Measurements from ENCODE around the gene LRP1B.

The LRP1B gene

DNA sequence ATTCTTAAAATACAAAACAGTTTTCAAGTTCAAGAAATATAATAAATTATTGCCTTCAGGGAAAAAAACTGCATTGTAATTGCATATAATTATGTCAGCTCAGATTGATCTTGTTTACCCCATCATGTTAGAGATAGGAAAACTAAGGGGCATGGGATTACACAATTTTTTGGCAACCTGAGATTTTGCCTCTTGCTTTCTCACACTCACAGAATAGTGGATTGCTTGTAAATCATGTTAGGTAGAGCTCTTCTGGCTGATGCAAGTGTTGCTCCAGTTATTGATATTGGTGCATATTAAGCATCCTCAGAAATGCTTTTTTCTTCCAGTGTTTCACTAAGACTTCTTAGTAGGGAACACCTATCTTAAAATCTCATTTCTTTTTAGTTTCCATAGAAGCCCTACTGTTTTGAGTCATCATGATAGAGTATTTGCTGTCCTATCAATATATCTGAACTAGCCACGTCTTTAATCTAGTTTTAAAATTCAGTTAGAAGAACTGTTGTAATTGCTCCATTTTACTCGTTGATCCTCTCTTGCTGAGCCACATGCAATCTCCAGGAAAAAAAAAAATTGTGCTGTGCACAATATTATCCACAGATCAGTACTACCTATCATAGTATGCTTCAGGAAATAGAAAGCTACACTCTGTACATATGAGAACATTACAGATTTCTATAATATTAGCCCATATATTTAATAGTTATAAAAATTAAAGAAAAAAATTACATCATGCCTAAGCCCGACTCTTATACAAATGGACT is 393.1 kb downstream of the LRP1B start:
- no peaks in the 10 kb centered on the region for H3K9me2 ChIP-seq (replicated peaks; ENCODE audit: low read depth, low read length)
- TF ChIP-seq, protein P1, sequence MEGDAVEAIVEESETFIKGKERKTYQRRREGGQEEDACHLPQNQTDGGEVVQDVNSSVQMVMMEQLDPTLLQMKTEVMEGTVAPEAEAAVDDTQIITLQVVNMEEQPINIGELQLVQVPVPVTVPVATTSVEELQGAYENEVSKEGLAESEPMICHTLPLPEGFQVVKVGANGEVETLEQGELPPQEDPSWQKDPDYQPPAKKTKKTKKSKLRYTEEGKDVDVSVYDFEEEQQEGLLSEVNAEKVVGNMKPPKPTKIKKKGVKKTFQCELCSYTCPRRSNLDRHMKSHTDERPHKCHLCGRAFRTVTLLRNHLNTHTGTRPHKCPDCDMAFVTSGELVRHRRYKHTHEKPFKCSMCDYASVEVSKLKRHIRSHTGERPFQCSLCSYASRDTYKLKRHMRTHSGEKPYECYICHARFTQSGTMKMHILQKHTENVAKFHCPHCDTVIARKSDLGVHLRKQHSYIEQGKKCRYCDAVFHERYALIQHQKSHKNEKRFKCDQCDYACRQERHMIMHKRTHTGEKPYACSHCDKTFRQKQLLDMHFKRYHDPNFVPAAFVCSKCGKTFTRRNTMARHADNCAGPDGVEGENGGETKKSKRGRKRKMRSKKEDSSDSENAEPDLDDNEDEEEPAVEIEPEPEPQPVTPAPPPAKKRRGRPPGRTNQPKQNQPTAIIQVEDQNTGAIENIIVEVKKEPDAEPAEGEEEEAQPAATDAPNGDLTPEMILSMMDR (conservative IDR thresholded peaks at IDR 0.05; ENCODE audit: low read length): no peak
- no peak for TF ChIP-seq EZH2phosphoT487 (IDR thresholded peaks at IDR 0.05; ENCODE audit: borderline replicate concordance)

DNA sequence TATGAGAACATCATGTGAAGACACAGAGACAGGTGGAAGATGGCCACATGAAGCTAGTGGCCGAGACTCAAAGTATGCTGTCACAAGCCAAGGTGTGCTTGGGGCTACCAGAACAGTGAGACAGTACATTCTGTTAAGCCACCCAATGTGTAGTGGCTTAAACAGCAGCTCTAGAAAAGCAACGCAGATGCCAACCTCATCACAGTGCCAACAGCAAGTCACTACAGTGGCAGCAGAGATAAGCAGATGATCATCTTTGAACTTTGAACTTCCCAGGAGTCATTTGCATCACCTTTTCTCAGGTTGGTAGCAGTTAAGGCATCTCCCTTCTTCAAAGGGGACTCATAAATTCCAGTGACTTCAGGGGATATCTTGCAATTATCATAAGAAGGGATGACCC is 394.4 kb downstream of the LRP1B start:
- H2AFZ ChIP-seq (ENCODE audit: low read length): no peak overlapping the region
- H3F3A ChIP-seq (ENCODE audit: low read depth): no peaks in the 10 kb centered on the region
- H3K4me3 ChIP-seq (ENCODE audit: low read length, poor library complexity, severe bottlenecking): no peak overlapping the region
- no peaks in the 10 kb centered on the region for H3K9me3 ChIP-seq (ENCODE audit: insufficient read depth, low read depth, low read length)
- no peaks in the 10 kb centered on the region for H3K79me2 ChIP-seq (ENCODE audit: insufficient read depth, low read length)
- no peaks in the 10 kb centered on the region for H3K9me2 ChIP-seq (replicated peaks; ENCODE audit: low read depth, low read length)
- no peak overlapping the region for H3K9ac ChIP-seq (ENCODE audit: low read depth, low read length, poor library complexity, severe bottlenecking)
- H3K27me3 ChIP-seq (ENCODE audit: insufficient read depth, low read length, poor library complexity, severe bottlenecking): no peaks in the 10 kb centered on the region
- no peaks in the 10 kb centered on the region for H3K4me1 ChIP-seq (ENCODE audit: insufficient read depth, low read length, poor library complexity, severe bottlenecking)
- no peaks in the 10 kb centered on the region for H3K36me3 ChIP-seq (ENCODE audit: insufficient read depth, low read length)
- H3K4me2 ChIP-seq (ENCODE audit: low read depth, low read length, poor library complexity, severe bottlenecking): no peak overlapping the region
- no peak for TF ChIP-seq EZH2phosphoT487 (IDR thresholded peaks at IDR 0.05; ENCODE audit: borderline replicate concordance)
- TF ChIP-seq, protein P1 (conservative IDR thresholded peaks at IDR 0.05; ENCODE audit: low read length): no peak
- no peaks in the 10 kb centered on the region for H4K20me1 ChIP-seq (ENCODE audit: insufficient read depth, low read length, poor library complexity, severe bottlenecking)

More for the DNA sequence above, 393.1 kb downstream of the LRP1B start:
- Histone ChIP-seq H3K9ac (ENCODE audit: low read depth, low read length, poor library complexity, severe bottlenecking) (no peak overlapping the region), H3K79me2 (ENCODE audit: insufficient read depth, low read length) (no peaks in the 10 kb centered on the region), H3F3A (ENCODE audit: low read depth) (no peaks in the 10 kb centered on the region), H2AFZ (ENCODE audit: low read length) (no peak overlapping the region), H3K27me3 (ENCODE audit: insufficient read depth, low read length, poor library complexity, severe bottlenecking) (no peaks in the 10 kb centered on the region), H3K4me1 (ENCODE audit: insufficient read depth, low read length, poor library complexity, severe bottlenecking) (no peaks in the 10 kb centered on the region), H3K9me3 (ENCODE audit: insufficient read depth, low read depth, low read length) (no peaks in the 10 kb centered on the region), H3K4me2 (ENCODE audit: low read depth, low read length, poor library complexity, severe bottlenecking) (no peak overlapping the region), H3K36me3 (ENCODE audit: insufficient read depth, low read length) (no peaks in the 10 kb centered on the region), H3K4me3 (ENCODE audit: low read length, poor library complexity, severe bottlenecking) (no peak overlapping the region), H4K20me1 (ENCODE audit: insufficient read depth, low read length, poor library complexity, severe bottlenecking) (no peaks in the 10 kb centered on the region)

DNA sequence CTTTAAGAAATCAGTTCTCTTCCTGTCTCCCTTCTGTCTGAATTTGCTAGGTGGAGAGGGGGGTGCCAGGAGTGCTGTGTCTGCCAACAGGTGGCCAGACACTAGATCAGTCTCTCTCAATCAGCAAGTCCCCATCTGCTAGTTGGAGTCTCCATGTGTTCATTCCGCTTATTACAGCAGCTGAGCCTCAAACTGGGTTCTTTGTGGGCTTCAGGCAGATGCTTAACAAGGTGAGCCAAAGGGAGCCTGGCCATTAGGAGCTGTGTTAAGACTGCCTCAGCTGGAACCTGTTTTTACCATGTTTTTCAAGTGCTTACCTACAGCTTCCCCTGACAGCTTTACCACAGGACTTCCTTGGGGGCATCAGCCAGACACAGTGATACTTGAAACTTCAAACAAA is 401.9 kb downstream of the LRP1B start:
- Histone ChIP-seq H3K9me2 (replicated peaks; ENCODE audit: low read depth, low read length) (no peaks in the 10 kb centered on the region), H3K4me1 (ENCODE audit: insufficient read depth, low read length, poor library complexity, severe bottlenecking) (no peaks in the 10 kb centered on the region), H2AFZ (ENCODE audit: low read length) (no peak overlapping the region), H3K4me3 (ENCODE audit: low read length, poor library complexity, severe bottlenecking) (no peak overlapping the region), H3K9ac (ENCODE audit: low read depth, low read length, poor library complexity, severe bottlenecking) (no peak overlapping the region), H3K36me3 (ENCODE audit: insufficient read depth, low read length) (no peaks in the 10 kb centered on the region), H4K20me1 (ENCODE audit: insufficient read depth, low read length, poor library complexity, severe bottlenecking) (no peaks in the 10 kb centered on the region), H3K79me2 (ENCODE audit: insufficient read depth, low read length) (no peaks in the 10 kb centered on the region), H3F3A (ENCODE audit: low read depth) (no peaks in the 10 kb centered on the region), H3K9me3 (ENCODE audit: insufficient read depth, low read depth, low read length) (no peaks in the 10 kb centered on the region), H3K27me3 (ENCODE audit: insufficient read depth, low read length, poor library complexity, severe bottlenecking) (no peaks in the 10 kb centered on the region), H3K4me2 (ENCODE audit: low read depth, low read length, poor library complexity, severe bottlenecking) (no peak overlapping the region)
- no peak for TF ChIP-seq EZH2phosphoT487 (IDR thresholded peaks at IDR 0.05; ENCODE audit: borderline replicate concordance)
- TF ChIP-seq, protein P1 (conservative IDR thresholded peaks at IDR 0.05; ENCODE audit: low read length): no peak
